Measurements from ENCODE around the gene MRTFA. TPM values are rescaled to one million over a fixed set of nuclear protein-coding genes. Genes with fewer than 3 reads are reported as not detected.

The MRTFA gene
- total RNA-seq, 1 experiment from 2014 or later: 28.0 TPM

DNA sequence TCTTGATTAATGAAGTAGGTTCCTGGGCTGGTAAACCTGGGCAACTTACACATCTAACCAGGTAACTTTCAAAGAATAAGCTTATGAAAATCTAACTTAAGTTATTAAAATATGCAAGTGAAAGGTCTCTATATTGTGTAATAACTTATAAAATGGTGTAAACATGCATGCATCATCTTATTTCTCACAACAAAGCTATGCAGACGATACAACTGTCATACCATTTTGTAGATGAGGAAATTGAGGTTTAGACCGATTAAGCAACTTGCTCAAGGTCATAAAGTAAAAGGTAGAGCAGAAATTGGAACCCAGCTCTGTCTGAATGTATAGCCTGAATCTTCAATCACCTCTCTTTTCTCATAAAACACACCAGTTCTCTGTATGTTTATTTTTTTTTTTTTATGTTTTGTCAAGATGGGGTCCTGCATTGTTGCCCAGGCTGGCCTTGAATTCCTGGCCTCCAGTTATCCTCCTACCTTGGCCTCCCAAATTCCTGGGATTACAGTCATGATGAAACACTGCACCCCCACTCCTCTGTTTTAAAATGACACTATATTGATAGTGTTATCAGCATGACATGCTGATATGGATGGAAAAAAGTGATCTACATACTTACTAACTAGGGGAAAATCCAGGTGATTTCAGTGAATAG, 156.5 kb downstream of the MRTFA start:
- intact Hi-C loops (cut with micrococcal nuclease): no loop called here
- RAD21 ChIA-PET (ENCODE audit: low non-redundant PET in 1 of 2, low total read pairs in 2 of 2, uncharacterized antibody in 2 of 2, unreplicated experiment in 2 of 2): no interaction called here
- POLR2A ChIA-PET: no interaction called here
- Histone ChIP-seq H3K9me3 (ENCODE audit: control insufficient read depth in 1 of 2, insufficient read depth in 1 of 2, low read depth in 1 of 2, low read length in 2 of 2) (no peaks in the 10 kb centered on the region), H3K4me1 (ENCODE audit: control insufficient read depth in 1 of 2, insufficient read depth in 2 of 2, low read length in 2 of 2) (no peaks in the 10 kb centered on the region; a peak in 1 of 4 replicates), H3K27ac (ENCODE audit: low read depth, low read length) (no peak overlapping the region), H3K4me3 (replicated peaks in 1 of 2; ENCODE audit: low read depth in 1 of 2, low read length in 2 of 2) (no peak overlapping the region), H3K9me2 (ENCODE audit: insufficient read depth) (0 out of 2 replicates have a peak, but pooled peaks cover 2% of the 10 kb centered on the region), H2AFZ (ENCODE audit: low read depth, low read length, poor library complexity, severe bottlenecking) (no peak overlapping the region), H3K9ac (ENCODE audit: low read length) (no peak overlapping the region), H3K36me3 (ENCODE audit: control insufficient read depth in 1 of 2, insufficient read depth in 2 of 2, low read length in 2 of 2) (no peaks in the 10 kb centered on the region), H3K27me3 (ENCODE audit: insufficient read depth, low read length) (no peaks in the 10 kb centered on the region), H4K20me1 (ENCODE audit: insufficient read depth) (no peaks in the 10 kb centered on the region), H3K79me2 (ENCODE audit: insufficient read depth, low read length) (no peaks in the 10 kb centered on the region; the same call in 1 of the 2 replicates), H3K4me2 (ENCODE audit: low read length) (no peak overlapping the region)
- BruUV-seq (replicated peaks): no TSS peak
- ATAC-seq: no peak
- TF ChIP-seq ELF1 (IDR thresholded peaks at IDR 0.05; ENCODE audit: borderline replicate concordance, low read depth) (no peak), TCF7L2 (IDR thresholded peaks at IDR 0.05; ENCODE audit: borderline replicate concordance, extremely low read depth, insufficient read depth, insufficient read length) (no peak)
- TF ChIP-seq, protein P1, sequence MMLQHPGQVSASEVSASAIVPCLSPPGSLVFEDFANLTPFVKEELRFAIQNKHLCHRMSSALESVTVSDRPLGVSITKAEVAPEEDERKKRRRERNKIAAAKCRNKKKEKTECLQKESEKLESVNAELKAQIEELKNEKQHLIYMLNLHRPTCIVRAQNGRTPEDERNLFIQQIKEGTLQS (IDR thresholded peaks at IDR 0.05): no peak
- DNase-seq (ENCODE audit: low read depth, low spot score): no peak
- CTCF ChIA-PET: interaction anchor here (1.3 to 1.4 kb wide), 2 partner anchors 8 to 33 kb away, joined by 3 to 4 read pairs; no protein-coding TSS in a partner anchor

DNA sequence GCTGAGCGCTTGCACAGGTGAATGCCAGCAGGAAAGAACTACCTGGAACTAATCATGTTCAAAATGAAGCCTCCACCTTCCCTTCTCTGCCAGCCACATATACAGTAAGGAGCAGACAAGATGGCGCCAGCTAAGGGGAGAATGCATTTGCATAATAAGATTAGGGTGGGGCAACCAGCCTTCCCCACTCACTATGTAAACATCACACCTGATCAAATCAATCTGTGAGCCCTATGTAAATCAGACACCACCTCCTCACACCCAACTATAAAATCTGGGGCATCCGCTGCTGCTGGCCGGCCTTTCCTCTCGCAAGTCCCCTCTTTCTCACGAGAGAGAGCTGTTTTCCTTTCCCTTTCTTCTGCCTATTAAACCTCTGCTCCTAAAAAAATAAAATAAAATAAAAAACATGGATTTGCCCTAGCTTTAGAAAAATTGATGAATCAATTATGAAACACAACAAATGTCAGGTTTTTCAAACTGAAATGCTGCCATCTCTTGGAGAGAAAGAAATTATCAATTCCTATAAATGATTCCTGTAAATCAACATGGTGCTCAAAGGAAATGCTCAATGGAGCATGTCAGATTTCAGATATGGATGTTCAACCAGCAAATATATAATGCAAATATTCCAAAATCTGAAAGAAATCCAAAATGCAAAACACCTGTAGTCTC, 157.3 kb downstream of the MRTFA start:
- H4K20me1 ChIP-seq (ENCODE audit: insufficient read depth): no peaks in the 10 kb centered on the region
- H3K36me3 ChIP-seq (ENCODE audit: control insufficient read depth in 1 of 2, insufficient read depth in 2 of 2, low read length in 2 of 2): no peaks in the 10 kb centered on the region
- ChIA-PET CTCF (interaction anchor here (1.3 to 1.4 kb wide), 2 partner anchors 9 to 34 kb away, joined by 3 to 4 read pairs; no protein-coding TSS in a partner anchor), RAD21 (ENCODE audit: low non-redundant PET in 1 of 2, low total read pairs in 2 of 2, uncharacterized antibody in 2 of 2, unreplicated experiment in 2 of 2) (no interaction called here), POLR2A (no interaction called here)
- no peak overlapping the region for H3K4me2 ChIP-seq (ENCODE audit: low read length)
- no peak for ATAC-seq
- no peaks in the 10 kb centered on the region; a peak in 1 of 4 replicates for H3K4me1 ChIP-seq (ENCODE audit: control insufficient read depth in 1 of 2, insufficient read depth in 2 of 2, low read length in 2 of 2)
- BruUV-seq (replicated peaks): no TSS peak
- no peaks in the 10 kb centered on the region for H3K27me3 ChIP-seq (ENCODE audit: insufficient read depth, low read length)
- H3K9me3 ChIP-seq (ENCODE audit: control insufficient read depth in 1 of 2, insufficient read depth in 1 of 2, low read depth in 1 of 2, low read length in 2 of 2): no peaks in the 10 kb centered on the region
- H3K79me2 ChIP-seq (ENCODE audit: insufficient read depth, low read length): no peaks in the 10 kb centered on the region; the same call in 1 of the 2 replicates
- no peak overlapping the region for H3K27ac ChIP-seq (ENCODE audit: low read depth, low read length)
- intact Hi-C loops (cut with micrococcal nuclease): no loop called here
- H3K9ac ChIP-seq (ENCODE audit: low read length): no peak overlapping the region
- H3K9me2 ChIP-seq (ENCODE audit: insufficient read depth): 0 out of 2 replicates have a peak, but pooled peaks cover 2% of the 10 kb centered on the region
- H3K4me3 ChIP-seq (replicated peaks in 1 of 2; ENCODE audit: low read depth in 1 of 2, low read length in 2 of 2): no peak overlapping the region
- no peak for DNase-seq (ENCODE audit: low read depth, low spot score)
- H2AFZ ChIP-seq (ENCODE audit: low read depth, low read length, poor library complexity, severe bottlenecking): no peak overlapping the region
- TF ChIP-seq ZFX (IDR thresholded peaks at IDR 0.05) (no peak), POLR2A (IDR thresholded peaks at IDR 0.05; ENCODE audit: borderline replicate concordance, extremely low read depth, insufficient read depth, insufficient read length) (no peak), SP1 (IDR thresholded peaks at IDR 0.05; ENCODE audit: low read depth) (no peak), CBX3 (IDR thresholded peaks at IDR 0.05; ENCODE audit: low read depth) (no peak), YY1 (IDR thresholded peaks at IDR 0.05; ENCODE audit: extremely low read depth, insufficient replicate concordance, low read depth, low read length) (no peak), ZNF274 (IDR thresholded peaks at IDR 0.05; ENCODE audit: low read depth, low read length) (no peak), RAD21 (IDR thresholded peaks at IDR 0.05; ENCODE audit: low read depth) (no peak), ELF1 (IDR thresholded peaks at IDR 0.05; ENCODE audit: borderline replicate concordance, low read depth) (no peak), TCF7L2 (IDR thresholded peaks at IDR 0.05; ENCODE audit: borderline replicate concordance, extremely low read depth, insufficient read depth, insufficient read length) (no peak), CEBPB (IDR thresholded peaks at IDR 0.05; ENCODE audit: low read depth) (no peak), SIN3A (IDR thresholded peaks at IDR 0.05; ENCODE audit: low read depth) (no peak), EZH2phosphoT487 (IDR thresholded peaks at IDR 0.05; ENCODE audit: borderline replicate concordance) (no peak), JUND (IDR thresholded peaks at IDR 0.05) (no peak)
- TF ChIP-seq, protein P2, sequence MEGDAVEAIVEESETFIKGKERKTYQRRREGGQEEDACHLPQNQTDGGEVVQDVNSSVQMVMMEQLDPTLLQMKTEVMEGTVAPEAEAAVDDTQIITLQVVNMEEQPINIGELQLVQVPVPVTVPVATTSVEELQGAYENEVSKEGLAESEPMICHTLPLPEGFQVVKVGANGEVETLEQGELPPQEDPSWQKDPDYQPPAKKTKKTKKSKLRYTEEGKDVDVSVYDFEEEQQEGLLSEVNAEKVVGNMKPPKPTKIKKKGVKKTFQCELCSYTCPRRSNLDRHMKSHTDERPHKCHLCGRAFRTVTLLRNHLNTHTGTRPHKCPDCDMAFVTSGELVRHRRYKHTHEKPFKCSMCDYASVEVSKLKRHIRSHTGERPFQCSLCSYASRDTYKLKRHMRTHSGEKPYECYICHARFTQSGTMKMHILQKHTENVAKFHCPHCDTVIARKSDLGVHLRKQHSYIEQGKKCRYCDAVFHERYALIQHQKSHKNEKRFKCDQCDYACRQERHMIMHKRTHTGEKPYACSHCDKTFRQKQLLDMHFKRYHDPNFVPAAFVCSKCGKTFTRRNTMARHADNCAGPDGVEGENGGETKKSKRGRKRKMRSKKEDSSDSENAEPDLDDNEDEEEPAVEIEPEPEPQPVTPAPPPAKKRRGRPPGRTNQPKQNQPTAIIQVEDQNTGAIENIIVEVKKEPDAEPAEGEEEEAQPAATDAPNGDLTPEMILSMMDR (IDR thresholded peaks at IDR 0.05 in 2 of 3, conservative IDR thresholded peaks at IDR 0.05 in 1 of 3; ENCODE audit: borderline replicate concordance in 1 of 3, insufficient read depth in 1 of 3, low read depth in 2 of 3, low read length in 2 of 3): no peak
- TF ChIP-seq, protein P3, sequence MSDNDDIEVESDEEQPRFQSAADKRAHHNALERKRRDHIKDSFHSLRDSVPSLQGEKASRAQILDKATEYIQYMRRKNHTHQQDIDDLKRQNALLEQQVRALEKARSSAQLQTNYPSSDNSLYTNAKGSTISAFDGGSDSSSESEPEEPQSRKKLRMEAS (IDR thresholded peaks at IDR 0.05): no peak
